ENCODE measurements around the gene NUDT1. TPM values are rescaled to one million over a fixed set of nuclear protein-coding genes. Genes with fewer than 3 reads are reported as not detected.

NUDT1 gene
- total RNA-seq, 6 donors from 2014 or later = 6.3 to 23.2 (median 13.9) TPM

DNA sequence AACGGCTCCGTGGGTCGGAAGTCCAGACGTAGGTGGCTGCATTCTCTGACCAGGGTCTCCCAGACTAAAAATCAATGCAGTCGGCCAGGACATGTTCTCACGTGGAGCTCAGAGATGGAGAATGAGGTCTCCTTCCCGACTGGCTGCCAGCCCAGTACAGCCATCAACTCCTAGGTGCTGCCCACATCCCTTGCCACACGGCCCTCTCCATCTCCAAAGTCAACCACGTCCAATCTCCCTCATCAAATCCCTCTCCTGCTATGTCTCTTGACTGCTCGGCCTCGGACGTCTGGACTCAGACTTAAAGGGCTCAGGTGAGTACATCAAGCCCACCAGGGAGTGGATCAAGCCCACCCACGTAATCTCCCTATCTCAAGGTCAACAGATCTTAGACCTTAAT, 16.2 kb upstream of the NUDT1 start:
- no peak for TF ChIP-seq POLR2A (IDR thresholded peaks at IDR 0.05)
- TF ChIP-seq, protein P1, sequence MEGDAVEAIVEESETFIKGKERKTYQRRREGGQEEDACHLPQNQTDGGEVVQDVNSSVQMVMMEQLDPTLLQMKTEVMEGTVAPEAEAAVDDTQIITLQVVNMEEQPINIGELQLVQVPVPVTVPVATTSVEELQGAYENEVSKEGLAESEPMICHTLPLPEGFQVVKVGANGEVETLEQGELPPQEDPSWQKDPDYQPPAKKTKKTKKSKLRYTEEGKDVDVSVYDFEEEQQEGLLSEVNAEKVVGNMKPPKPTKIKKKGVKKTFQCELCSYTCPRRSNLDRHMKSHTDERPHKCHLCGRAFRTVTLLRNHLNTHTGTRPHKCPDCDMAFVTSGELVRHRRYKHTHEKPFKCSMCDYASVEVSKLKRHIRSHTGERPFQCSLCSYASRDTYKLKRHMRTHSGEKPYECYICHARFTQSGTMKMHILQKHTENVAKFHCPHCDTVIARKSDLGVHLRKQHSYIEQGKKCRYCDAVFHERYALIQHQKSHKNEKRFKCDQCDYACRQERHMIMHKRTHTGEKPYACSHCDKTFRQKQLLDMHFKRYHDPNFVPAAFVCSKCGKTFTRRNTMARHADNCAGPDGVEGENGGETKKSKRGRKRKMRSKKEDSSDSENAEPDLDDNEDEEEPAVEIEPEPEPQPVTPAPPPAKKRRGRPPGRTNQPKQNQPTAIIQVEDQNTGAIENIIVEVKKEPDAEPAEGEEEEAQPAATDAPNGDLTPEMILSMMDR (IDR thresholded peaks at IDR 0.05) = no peak
- no peak for TF ChIP-seq EP300 (IDR thresholded peaks at IDR 0.05)
- no peak for TF ChIP-seq POLR2AphosphoS5 (IDR thresholded peaks at IDR 0.05)
- no peak for DNase-seq
- peaks cover 0 to 21% (median 9%) of the 10 kb centered on the region in 4 donors for H3K4me1 ChIP-seq
- H3K27me3 ChIP-seq = no peaks in the 10 kb centered on the region
- ATAC-seq (ENCODE audit: low FRiP score in 2 of 2) = no peak
- no peak overlapping the region for H3K4me3 ChIP-seq
- H3K9me3 ChIP-seq = no peaks in the 10 kb centered on the region
- peak overlapping the region; percentile 39 to 83 (median 65) for H3K27ac ChIP-seq
- peaks cover 6 to 70% (median 47%) of the 10 kb centered on the region in 4 donors for H3K36me3 ChIP-seq
- 93 to 98% methylated on average over 12 to 13 of the region's 13 CpGs for WGBS, 2 donors

DNA sequence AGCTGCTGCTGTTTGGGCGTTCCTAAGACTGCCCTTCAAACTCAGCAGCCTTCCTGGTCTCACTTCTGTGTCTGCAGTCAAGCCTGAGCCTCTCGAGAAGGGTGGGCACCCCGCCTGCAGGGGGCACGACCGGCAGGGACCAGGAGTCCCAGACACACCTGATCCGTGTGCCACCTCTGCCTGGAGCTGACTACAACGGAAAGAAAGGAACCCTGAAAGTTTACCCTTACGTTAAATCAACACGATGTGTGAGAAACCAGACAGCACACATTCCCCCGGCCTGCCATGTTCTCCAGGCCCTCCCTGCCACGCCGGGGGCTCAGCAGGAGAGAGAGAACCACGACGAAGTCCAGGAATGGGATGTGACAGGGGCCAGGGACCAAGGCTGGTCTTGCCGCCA, 14.3 kb upstream of the NUDT1 start:
- ATAC-seq (ENCODE audit: low FRiP score in 2 of 2) (no peak), DNase-seq (peak in 1 of 2 donors; percentile 62)
- no peaks in the 10 kb centered on the region for H3K9me3 ChIP-seq
- no peaks in the 10 kb centered on the region for H3K27me3 ChIP-seq
- 89 to 95% methylated on average over 11 of the region's 15 CpGs for WGBS, 2 donors
- TF ChIP-seq EP300 (IDR thresholded peaks at IDR 0.05) (no peak), POLR2A (IDR thresholded peaks at IDR 0.05) (no peak)
- TF ChIP-seq, protein P1 (IDR thresholded peaks at IDR 0.05) = no peak
- no peak overlapping the region for H3K4me3 ChIP-seq
- H3K36me3 ChIP-seq = peaks cover 0 to 51% (median 29%) of the 10 kb centered on the region in 4 donors
- H3K27ac ChIP-seq = no peak overlapping the region
- peaks cover 13 to 33% (median 24%) of the 10 kb centered on the region in 4 donors for H3K4me1 ChIP-seq

DNA sequence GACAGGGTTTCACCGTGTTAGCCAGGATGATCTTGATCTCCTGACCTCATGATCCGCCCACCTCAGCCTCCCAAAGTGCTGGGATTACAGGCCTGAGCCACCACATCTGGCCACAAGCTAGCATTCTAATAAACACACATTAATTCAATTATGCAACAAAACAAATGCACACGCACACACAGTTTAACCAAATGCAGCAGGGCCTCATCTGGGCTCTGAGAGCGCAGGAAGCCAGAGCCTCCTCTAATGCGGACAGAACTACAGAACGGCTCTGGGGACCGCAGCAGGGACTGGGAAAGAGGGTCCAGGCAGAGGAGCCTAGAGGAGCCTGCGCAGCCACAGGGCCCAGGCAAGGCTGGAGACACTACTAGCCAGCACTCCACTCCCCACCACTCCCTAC, 13.1 kb upstream of the NUDT1 start:
- H3K36me3 ChIP-seq = peaks cover 0 to 41% (median 20%) of the 10 kb centered on the region in 4 donors
- DNase-seq (no peak), ATAC-seq (ENCODE audit: low FRiP score in 2 of 2) (no peak)
- no peaks in the 10 kb centered on the region for H3K27me3 ChIP-seq
- TF ChIP-seq POLR2A (IDR thresholded peaks at IDR 0.05) (no peak), POLR2AphosphoS5 (IDR thresholded peaks at IDR 0.05) (no peak), EP300 (IDR thresholded peaks at IDR 0.05) (no peak)
- TF ChIP-seq, protein P1 (IDR thresholded peaks at IDR 0.05) = no peak
- no peak overlapping the region for H3K4me3 ChIP-seq
- H3K27ac ChIP-seq = no peak overlapping the region
- WGBS, 2 donors = 88 to 89% methylated on average over 6 to 8 of the region's 8 CpGs
- no peaks in the 10 kb centered on the region for H3K9me3 ChIP-seq
- H3K4me1 ChIP-seq = peaks cover 20 to 43% (median 31%) of the 10 kb centered on the region in 4 donors

DNA sequence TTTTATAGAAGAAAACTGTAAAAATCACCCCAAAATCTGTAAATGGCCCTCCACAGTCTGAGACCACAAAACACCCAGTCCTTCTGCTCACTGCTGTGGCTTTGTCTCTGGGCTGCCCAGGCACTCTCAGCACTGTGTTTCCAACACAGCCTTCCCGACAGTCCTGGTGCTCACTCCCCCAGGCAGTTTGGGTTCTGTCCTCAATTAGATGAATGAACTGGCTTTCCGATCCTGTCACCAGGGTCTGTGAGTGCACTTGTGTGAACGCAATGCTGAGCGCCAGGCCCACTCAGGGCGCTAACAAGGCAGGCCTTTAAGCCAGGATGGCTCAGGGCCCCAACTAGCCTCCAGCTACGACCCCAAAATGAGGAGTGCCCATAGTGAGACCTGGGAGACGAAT, 12.6 kb upstream of the NUDT1 start:
- 99 to 100% methylated on average over 4 to 7 of the region's 7 CpGs for WGBS, 2 donors
- Histone ChIP-seq H3K4me1 (peaks cover 20 to 39% (median 31%) of the 10 kb centered on the region in 4 donors), H3K4me3 (no peak overlapping the region), H3K36me3 (peaks cover 0 to 39% (median 21%) of the 10 kb centered on the region in 4 donors), H3K27ac (no peak overlapping the region), H3K27me3 (no peaks in the 10 kb centered on the region), H3K9me3 (no peaks in the 10 kb centered on the region)
- DNase-seq = no peak
- TF ChIP-seq, protein P1 (IDR thresholded peaks at IDR 0.05) = no peak
- no peak for TF ChIP-seq EP300 (IDR thresholded peaks at IDR 0.05)
- no peak for TF ChIP-seq POLR2AphosphoS5 (IDR thresholded peaks at IDR 0.05)
- no peak for TF ChIP-seq POLR2A (IDR thresholded peaks at IDR 0.05)
- ATAC-seq (ENCODE audit: low FRiP score in 2 of 2) = no peak

DNA sequence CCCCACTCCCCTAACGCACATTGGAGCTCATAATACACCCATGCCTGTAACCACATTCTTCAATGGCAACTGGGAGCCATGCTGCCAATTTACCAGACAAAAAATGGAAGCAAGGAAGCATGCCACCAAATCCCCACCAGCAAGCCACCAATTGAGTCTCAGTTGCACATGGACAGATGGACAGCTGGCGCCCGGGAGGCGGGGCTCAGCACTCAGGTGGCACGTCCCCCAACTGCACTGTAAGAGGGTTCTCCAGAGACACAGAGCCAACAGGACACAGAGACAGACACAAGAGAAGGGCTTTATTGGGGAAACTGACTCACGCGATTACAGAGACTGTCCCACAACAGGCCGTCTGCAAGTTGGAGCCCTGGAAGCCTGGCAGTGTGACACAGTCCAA, 11.8 kb upstream of the NUDT1 start:
- peaks cover 0 to 40% (median 26%) of the 10 kb centered on the region in 4 donors for H3K36me3 ChIP-seq
- peaks cover 20 to 35% (median 29%) of the 10 kb centered on the region in 4 donors for H3K4me1 ChIP-seq
- H3K9me3 ChIP-seq = no peaks in the 10 kb centered on the region
- DNase-seq = peak in 1 of 2 donors; percentile 60
- no peaks in the 10 kb centered on the region for H3K27me3 ChIP-seq
- TF ChIP-seq, protein P1 (IDR thresholded peaks at IDR 0.05) = no peak
- no peak for TF ChIP-seq POLR2A (IDR thresholded peaks at IDR 0.05)
- no peak for TF ChIP-seq POLR2AphosphoS5 (IDR thresholded peaks at IDR 0.05)
- no peak for TF ChIP-seq EP300 (IDR thresholded peaks at IDR 0.05)
- no peak overlapping the region for H3K4me3 ChIP-seq
- 94 to 100% methylated on average over 3 to 8 of the region's 8 CpGs for WGBS, 2 donors
- H3K27ac ChIP-seq = no peak overlapping the region
- no peak for ATAC-seq (ENCODE audit: low FRiP score in 2 of 2)

All from upper lobe of left lung (tissue), 6 donors.